Loucy (cell line): Measurements from ENCODE around the gene CCDC38.

ENCODE experiments used
- H2AFZ ChIP-seq: fragments of 200-600 bp; sonication (generic); 2 replicates; pipeline ENCODE4 v1.6.0; 2016; ENCODE audit warnings: antibody characterized with exemption, mild to moderate bottlenecking, low read length, moderate library complexity
- H3F3A ChIP-seq: fragments of 200-600 bp; 2 replicates; pipeline ENCODE4 v1.6.0; 2016; ENCODE audit warnings: antibody characterized with exemption, low read depth, mild to moderate bottlenecking
- H3K27me3 ChIP-seq: fragments of 200-600 bp; sonication (generic); 2 replicates; pipeline ENCODE4 v1.6.1; 2014; ENCODE audit warnings: low read length, mild to moderate bottlenecking; ENCODE audit not compliant: insufficient read depth, poor library complexity, severe bottlenecking
- H3K36me3 ChIP-seq: fragments of 200-600 bp; sonication (generic); 2 replicates; pipeline ENCODE4 v1.6.1; 2016; ENCODE audit warnings: low read length; ENCODE audit not compliant: insufficient read depth
- H3K4me1 ChIP-seq: fragments of 200-600 bp; sonication (generic); 2 replicates; pipeline ENCODE4 v1.5.1; 2014; ENCODE audit warnings: low read length, mild to moderate bottlenecking; ENCODE audit not compliant: insufficient read depth, poor library complexity, severe bottlenecking
- H3K4me2 ChIP-seq: fragments of 200-600 bp; sonication (generic); 2 replicates; pipeline ENCODE4 v1.6.0; 2014; ENCODE audit warnings: antibody characterized with exemption, low read length, low read depth, mild to moderate bottlenecking; ENCODE audit not compliant: poor library complexity, severe bottlenecking
- H3K4me3 ChIP-seq: fragments of 200-600 bp; sonication (generic); 2 replicates; pipeline ENCODE4 v1.5.1; 2014; ENCODE audit warnings: low read length, mild to moderate bottlenecking, mixed read lengths; ENCODE audit not compliant: poor library complexity, severe bottlenecking
- H3K79me2 ChIP-seq: fragments of 200-600 bp; sonication (generic); 2 replicates; pipeline ENCODE4 v1.6.1; 2014; ENCODE audit warnings: low read length; ENCODE audit not compliant: insufficient read depth
- H3K9ac ChIP-seq: fragments of 200-600 bp; sonication (generic); 2 replicates; pipeline ENCODE4 v1.6.0; 2014; ENCODE audit warnings: mild to moderate bottlenecking, low read depth, low read length, moderate library complexity; ENCODE audit not compliant: poor library complexity, severe bottlenecking
- H3K9me2 ChIP-seq: fragments of 200-600 bp; sonication (generic); replicated peaks from 2 replicates; pipeline ENCODE4 v1.6.1; 2016; ENCODE audit warnings: low read depth, low read length, mixed read lengths
- H3K9me3 ChIP-seq: fragments of 200-600 bp; sonication (generic); 2 replicates; pipeline ENCODE4 v1.6.1; 2014; ENCODE audit warnings: mild to moderate bottlenecking, antibody characterized with exemption, low read length, low read depth; ENCODE audit not compliant: insufficient read depth
- H4K20me1 ChIP-seq: fragments of 200-600 bp; sonication (generic); 2 replicates; pipeline ENCODE4 v1.6.0; 2014; ENCODE audit warnings: antibody characterized with exemption, low read length, mild to moderate bottlenecking; ENCODE audit not compliant: insufficient read depth, poor library complexity, severe bottlenecking
- CTCF ChIP-seq: fragments of 200-600 bp; sonication (generic); conservative IDR thresholded peaks from 2 replicates; pipeline ENCODE4 v1.5.1; 2014; ENCODE audit warnings: mild to moderate bottlenecking, antibody characterized with exemption, low read length
- EZH2phosphoT487 ChIP-seq: fragments of 200-600 bp; IDR thresholded peaks from 2 replicates; pipeline ENCODE4 v1.6.1; 2018; ENCODE audit warnings: antibody characterized with exemption, mild to moderate bottlenecking, moderate library complexity, borderline replicate concordance

The CCDC38 gene

GRCh38 chr12:95882080-95882479 lies 60.3 kb downstream of the CCDC38 start:
- H2AFZ ChIP-seq: no peak overlapping the region
- H3K9ac ChIP-seq: no peak overlapping the region
- H3K9me2 ChIP-seq: no peaks in the 10 kb centered on the region
- no peaks in the 10 kb centered on the region for H3K27me3 ChIP-seq
- no peaks in the 10 kb centered on the region for H3K79me2 ChIP-seq
- H3K36me3 ChIP-seq: no peaks in the 10 kb centered on the region
- TF ChIP-seq CTCF: no peak
- TF ChIP-seq EZH2phosphoT487: no peak
- no peak overlapping the region for H3K4me2 ChIP-seq
- no peaks in the 10 kb centered on the region for H4K20me1 ChIP-seq
- no peaks in the 10 kb centered on the region; the same call in 1 of the 2 replicates for H3K9me3 ChIP-seq
- H3K4me3 ChIP-seq: no peak overlapping the region
- H3F3A ChIP-seq: no peaks in the 10 kb centered on the region
- H3K4me1 ChIP-seq: no peaks in the 10 kb centered on the region

- no peaks in the 10 kb centered on the region for H3K4me1 ChIP-seq
- H3K9ac ChIP-seq: no peak overlapping the region
- no peak overlapping the region for H3K4me2 ChIP-seq
- H4K20me1 ChIP-seq: no peaks in the 10 kb centered on the region
- no peaks in the 10 kb centered on the region for H3K79me2 ChIP-seq
- H3K36me3 ChIP-seq: no peaks in the 10 kb centered on the region
- H3K9me3 ChIP-seq: no peaks in the 10 kb centered on the region; the same call in 1 of the 2 replicates
- H2AFZ ChIP-seq: no peak overlapping the region
- no peaks in the 10 kb centered on the region for H3K27me3 ChIP-seq
- H3K4me3 ChIP-seq: no peak overlapping the region
- TF ChIP-seq CTCF (no peak), EZH2phosphoT487 (no peak)
- H3K9me2 ChIP-seq: no peaks in the 10 kb centered on the region
- H3F3A ChIP-seq: no peaks in the 10 kb centered on the region
These were observed 61.0 kb downstream of the CCDC38 start for GRCh38 chr12:95881331-95881955.

GRCh38 chr12:95880895-95881294 lies 61.5 kb downstream of the CCDC38 start:
- no peak overlapping the region for H3K4me2 ChIP-seq
- H3K27me3 ChIP-seq: no peaks in the 10 kb centered on the region
- no peak overlapping the region for H2AFZ ChIP-seq
- H3K9me2 ChIP-seq: no peaks in the 10 kb centered on the region
- no peaks in the 10 kb centered on the region for H3K79me2 ChIP-seq
- no peaks in the 10 kb centered on the region; the same call in 1 of the 2 replicates for H3K9me3 ChIP-seq
- TF ChIP-seq EZH2phosphoT487: no peak
- no peak for TF ChIP-seq CTCF
- H3F3A ChIP-seq: no peaks in the 10 kb centered on the region
- no peak overlapping the region for H3K9ac ChIP-seq
- no peaks in the 10 kb centered on the region for H3K4me1 ChIP-seq
- no peak overlapping the region for H3K4me3 ChIP-seq
- H4K20me1 ChIP-seq: no peaks in the 10 kb centered on the region
- H3K36me3 ChIP-seq: no peaks in the 10 kb centered on the region
